Heart left ventricle (tissue), 13 donors: Measurements from ENCODE around the gene GALM.

Experiments used
- POLR2A ChIP-seq, 2 donors: fragments of 450-650 bp; IDR thresholded peaks; one replicate each; pipeline ENCODE4 v1.6.1; 2017; ENCODE audit warnings: antibody characterized with exemption in 2 of 2, mild to moderate bottlenecking in 2 of 2, moderate library complexity in 2 of 2
- TF ChIP-seq, protein P1 (sequence below), 12 donors: fragments of 200-600 bp; sonication (generic) in 4 of 12; IDR thresholded peaks; one replicate each; pipeline versions ENCODE4 v1.5.0 to v1.8.0; 2018 to 2022; ENCODE audit warnings: antibody characterized with exemption in 12 of 12, mild to moderate bottlenecking in 5 of 12
- donor health status: ischemic (EF 13 %, LVEDD 7.1; RV severe dilation, severe dysfunction).
- donor health status: DM: no; HTN: yes; CAD: no.
- donor health status: DM: no; HTN: no; CAD: no.
- donor health status: ischemic (EF 25% LVEDD 6.9; RV normal size, moderate dysfunction).
- donor health status: ischemic (EF 25% LVEDD 5.7; RV mildly dilated, moderate dysfunction).
- donor health status: ischemic (EF 35%, LVEDD 5.7; RV mildly dilated, moderate dysfunction).
- donor health status: nonischemic (EF 11% LVEDD 7.7; RV severe dilation, severe dysfunction).
- donor health status: DM: yes; HTN: yes; CAD: no.
- donor health status: PGD.
- donor health status: ischemic (EF 29% LVEDD 5.4; RV normal size, mild dysfunction).
- donor health status: nonischemic (EF 23%, LVEDD 6.1; RV moderate dilation, normal function).

DNA sequence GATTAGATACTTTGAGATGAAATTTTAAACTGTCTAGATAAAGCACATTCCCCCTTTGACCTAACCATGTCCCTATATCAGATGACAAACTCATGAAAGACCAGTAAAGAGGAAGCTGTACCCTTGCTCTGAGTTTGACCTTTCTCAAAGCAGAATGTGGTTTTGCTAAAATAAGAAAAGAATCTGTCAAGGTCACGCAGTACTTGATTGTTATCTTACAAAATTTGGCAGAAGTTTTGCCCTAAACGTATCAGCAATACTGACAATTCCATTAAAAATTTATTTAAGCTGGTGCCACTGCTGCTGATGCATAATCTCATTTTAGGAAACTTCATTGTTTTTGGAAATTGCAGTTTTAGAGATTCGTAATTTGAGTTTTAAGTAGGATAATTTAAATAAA lies 31.2 kb upstream of the GALM start:
- TF ChIP-seq, protein P1, sequence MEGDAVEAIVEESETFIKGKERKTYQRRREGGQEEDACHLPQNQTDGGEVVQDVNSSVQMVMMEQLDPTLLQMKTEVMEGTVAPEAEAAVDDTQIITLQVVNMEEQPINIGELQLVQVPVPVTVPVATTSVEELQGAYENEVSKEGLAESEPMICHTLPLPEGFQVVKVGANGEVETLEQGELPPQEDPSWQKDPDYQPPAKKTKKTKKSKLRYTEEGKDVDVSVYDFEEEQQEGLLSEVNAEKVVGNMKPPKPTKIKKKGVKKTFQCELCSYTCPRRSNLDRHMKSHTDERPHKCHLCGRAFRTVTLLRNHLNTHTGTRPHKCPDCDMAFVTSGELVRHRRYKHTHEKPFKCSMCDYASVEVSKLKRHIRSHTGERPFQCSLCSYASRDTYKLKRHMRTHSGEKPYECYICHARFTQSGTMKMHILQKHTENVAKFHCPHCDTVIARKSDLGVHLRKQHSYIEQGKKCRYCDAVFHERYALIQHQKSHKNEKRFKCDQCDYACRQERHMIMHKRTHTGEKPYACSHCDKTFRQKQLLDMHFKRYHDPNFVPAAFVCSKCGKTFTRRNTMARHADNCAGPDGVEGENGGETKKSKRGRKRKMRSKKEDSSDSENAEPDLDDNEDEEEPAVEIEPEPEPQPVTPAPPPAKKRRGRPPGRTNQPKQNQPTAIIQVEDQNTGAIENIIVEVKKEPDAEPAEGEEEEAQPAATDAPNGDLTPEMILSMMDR (IDR thresholded peaks at IDR 0.05), result no peak
- TF ChIP-seq POLR2A (IDR thresholded peaks at IDR 0.05), result no peak
